OCI-LY1 (cell line): ENCODE data around the gene SF3B2.

Experiments
- EZH2 ChIP-seq: fragments of 200-600 bp; sonication (generic), shearing (Covaris generic); IDR thresholded peaks from 2 replicates; pipeline ENCODE4 v1.8.0; 2017; ENCODE audit warnings: borderline replicate concordance, mixed run types, mild to moderate bottlenecking, antibody characterized with exemption, low read length, moderate library complexity, mixed read lengths
- TF ChIP-seq, protein P1 (sequence below): fragments of 200-600 bp; sonication (generic), shearing (Covaris generic); IDR thresholded peaks from 2 replicates; pipeline ENCODE4 v1.5.1; 2017; ENCODE audit warnings: mild to moderate bottlenecking, antibody characterized with exemption, low read length, moderate library complexity, mixed read lengths

DNA sequence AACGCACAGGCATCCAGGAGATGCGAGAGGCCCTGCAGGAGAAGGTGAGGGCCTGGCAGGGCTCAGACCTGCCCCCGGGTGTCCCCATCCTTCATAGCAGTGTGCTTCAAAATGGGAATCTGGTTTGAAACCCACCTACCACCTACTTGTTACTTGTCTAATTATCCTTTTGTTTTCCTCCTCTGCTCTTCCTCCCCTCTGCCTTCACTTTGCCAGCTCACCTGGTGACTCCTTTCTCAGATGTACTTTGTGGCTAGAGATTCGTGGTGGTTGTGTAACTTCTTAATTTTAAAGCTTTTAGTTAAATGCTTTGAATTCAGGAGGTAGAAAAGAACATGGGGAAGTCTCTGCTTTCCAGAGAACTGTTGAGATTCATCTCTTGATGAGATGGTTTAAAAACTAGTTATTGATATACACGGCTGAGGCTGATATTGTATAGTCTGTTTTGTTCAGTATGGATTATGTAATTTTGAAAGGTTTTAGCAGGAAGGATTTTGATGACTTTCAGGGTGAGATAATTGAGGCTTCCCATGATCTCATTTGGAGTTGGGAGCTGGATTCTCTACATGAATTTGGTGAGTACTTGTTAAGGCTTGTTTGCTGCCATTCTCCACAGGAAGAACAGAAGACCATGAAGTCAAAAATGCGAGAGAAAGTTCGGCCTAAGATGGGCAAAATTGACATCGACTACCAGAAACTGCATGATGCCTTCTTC lies 8.0 kb downstream of the SF3B2 start:
- TF ChIP-seq EZH2 = no peak
- TF ChIP-seq, protein P1, sequence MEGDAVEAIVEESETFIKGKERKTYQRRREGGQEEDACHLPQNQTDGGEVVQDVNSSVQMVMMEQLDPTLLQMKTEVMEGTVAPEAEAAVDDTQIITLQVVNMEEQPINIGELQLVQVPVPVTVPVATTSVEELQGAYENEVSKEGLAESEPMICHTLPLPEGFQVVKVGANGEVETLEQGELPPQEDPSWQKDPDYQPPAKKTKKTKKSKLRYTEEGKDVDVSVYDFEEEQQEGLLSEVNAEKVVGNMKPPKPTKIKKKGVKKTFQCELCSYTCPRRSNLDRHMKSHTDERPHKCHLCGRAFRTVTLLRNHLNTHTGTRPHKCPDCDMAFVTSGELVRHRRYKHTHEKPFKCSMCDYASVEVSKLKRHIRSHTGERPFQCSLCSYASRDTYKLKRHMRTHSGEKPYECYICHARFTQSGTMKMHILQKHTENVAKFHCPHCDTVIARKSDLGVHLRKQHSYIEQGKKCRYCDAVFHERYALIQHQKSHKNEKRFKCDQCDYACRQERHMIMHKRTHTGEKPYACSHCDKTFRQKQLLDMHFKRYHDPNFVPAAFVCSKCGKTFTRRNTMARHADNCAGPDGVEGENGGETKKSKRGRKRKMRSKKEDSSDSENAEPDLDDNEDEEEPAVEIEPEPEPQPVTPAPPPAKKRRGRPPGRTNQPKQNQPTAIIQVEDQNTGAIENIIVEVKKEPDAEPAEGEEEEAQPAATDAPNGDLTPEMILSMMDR = no peak
